T-helper 2 cell (primary cell): ENCODE data around the gene ZNF70.

Experiments used
- DNase-seq, 5 experiments: peaks; one replicate each; pipeline versions ENCODE4 v3.0.0 to v3.0.0-alpha.2; 2012 to 2022

ZNF70 gene

DNA sequence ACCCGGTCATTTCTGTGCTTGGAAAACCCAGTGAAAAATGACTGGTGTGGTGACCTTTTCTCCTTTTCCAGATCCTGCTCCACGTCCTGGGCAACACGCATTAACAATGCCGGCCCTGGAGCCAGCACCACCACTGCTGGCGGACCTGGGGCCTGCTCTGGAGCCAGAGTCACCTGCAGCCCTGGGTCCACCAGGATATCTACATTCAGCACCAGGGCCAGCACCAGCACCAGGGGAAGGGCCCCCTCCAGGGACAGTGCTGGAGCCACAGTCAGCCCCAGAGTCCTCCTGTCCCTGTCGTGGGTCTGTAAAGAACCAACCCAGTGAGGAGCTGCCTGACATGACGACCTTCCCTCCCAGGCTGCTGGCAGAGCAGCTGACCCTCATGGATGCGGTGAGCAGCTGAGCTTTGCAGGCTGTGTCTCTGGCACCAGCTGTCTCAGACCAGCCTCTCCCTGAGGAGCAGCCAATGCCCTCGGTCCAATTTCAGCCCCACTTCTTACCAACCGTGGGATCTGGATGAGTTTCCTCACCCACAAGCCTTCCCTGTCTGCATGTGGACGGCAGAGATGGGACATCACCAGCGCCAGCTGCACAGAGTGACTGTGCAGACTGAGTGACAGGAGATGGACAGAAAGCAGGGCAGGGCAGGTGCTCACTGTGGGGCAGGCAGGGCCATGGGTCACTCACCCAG is 58.2 kb downstream of the ZNF70 start:
- DNase-seq: no peak

DNA sequence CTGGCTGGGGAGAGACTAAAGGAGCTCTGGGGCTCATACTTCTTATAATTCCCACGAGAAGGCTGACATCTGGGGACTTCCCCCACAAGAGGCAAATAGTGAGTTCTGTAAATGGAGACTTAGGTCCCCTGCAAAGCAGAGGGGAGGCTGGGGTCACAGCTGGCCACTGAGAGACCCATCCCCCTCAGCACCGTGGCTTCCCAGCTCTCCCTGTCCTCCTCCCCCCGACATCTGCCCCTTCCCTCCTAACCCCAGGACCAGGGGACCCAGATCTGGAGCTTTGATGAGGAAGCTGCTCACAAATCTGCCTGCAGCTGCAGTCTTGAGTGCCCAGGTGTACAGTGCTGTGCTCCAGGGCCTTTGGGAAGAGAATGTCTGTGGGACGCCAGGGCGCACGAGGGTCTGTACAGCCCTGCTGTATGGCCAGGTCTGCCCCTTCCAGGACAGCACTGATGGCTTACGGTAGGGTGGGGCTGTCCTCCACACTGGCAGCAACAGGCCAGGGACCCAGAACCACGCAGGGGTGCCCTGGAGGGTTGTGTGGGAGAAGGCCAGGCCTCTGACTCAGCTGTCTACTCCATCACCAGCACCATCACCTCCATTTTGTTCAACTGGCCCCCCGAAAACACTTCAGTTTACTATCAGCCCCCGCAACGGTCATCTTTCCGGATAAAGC is 59.0 kb downstream of the ZNF70 start:
- DNase-seq: no peak

- DNase-seq: no peak
Measured at GRCh38 chr22:23690713-23691112, 60.2 kb downstream of the ZNF70 start, which contains the start of gene RGL4. Gene RGL4 (plus strand): TSS chr22:23691013. CDS start chr22:23692031, 1,018 bp downstream.

- DNase-seq: no peak
Measured at GRCh38 chr22:23689414-23689813, 61.5 kb downstream of the ZNF70 start.
